Measurements from ENCODE around the gene SEZ6.

The SEZ6 gene

DNA sequence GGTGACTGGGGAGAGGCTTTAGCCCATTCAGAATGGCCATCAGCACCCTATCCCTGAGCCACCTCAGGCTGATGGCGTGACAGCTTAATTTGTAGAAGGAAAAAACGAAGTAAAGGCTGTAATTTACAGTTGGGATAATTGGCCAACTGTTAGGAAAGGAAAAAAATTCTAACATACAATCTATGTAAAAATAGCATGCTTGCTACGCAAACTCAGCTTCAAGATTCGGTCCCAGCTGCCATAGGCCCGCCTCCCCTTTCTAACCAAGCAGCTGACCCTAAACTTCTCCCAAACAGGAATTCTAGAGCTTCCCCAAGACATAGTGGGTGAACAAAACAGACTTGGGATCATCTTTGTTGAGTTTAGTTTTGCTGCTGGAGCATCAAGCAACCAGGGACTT, 4.9 kb downstream of the SEZ6 start:
- Histone ChIP-seq H3K4me1 (ENCODE audit: low read length) (no peaks in the 10 kb centered on the region), H3K27ac (ENCODE audit: low read length) (no peak overlapping the region), H3F3A (ENCODE audit: insufficient read depth, low read length) (no peaks in the 10 kb centered on the region), H3K27me3 (replicated peaks; ENCODE audit: insufficient read depth, low read length) (peaks cover 31% of the 10 kb centered on the region), H3K79me2 (ENCODE audit: low read length) (no peaks in the 10 kb centered on the region), H3K9me2 (replicated peaks; ENCODE audit: insufficient read depth, low read length) (no peaks in the 10 kb centered on the region), H3K4me2 (ENCODE audit: low read depth, low read length) (no peak overlapping the region), H3K9me3 (replicated peaks; ENCODE audit: insufficient read depth, low read length) (no peaks in the 10 kb centered on the region), H3K36me3 (replicated peaks; ENCODE audit: insufficient read depth, low read length) (no peaks in the 10 kb centered on the region), H2AFZ (ENCODE audit: low read length) (no peak overlapping the region), H3K4me3 (ENCODE audit: low read length) (no peak overlapping the region), H3K9ac (ENCODE audit: low read length) (no peak overlapping the region), H4K20me1 (ENCODE audit: insufficient read depth, low read length) (no peaks in the 10 kb centered on the region)
- no peak for TF ChIP-seq EZH2phosphoT487 (IDR thresholded peaks at IDR 0.05; ENCODE audit: low read length)
- TF ChIP-seq EZH2 (optimal IDR thresholded peaks at IDR 0.05; ENCODE audit: low read depth, low read length), result no peak
- TF ChIP-seq, protein P1, sequence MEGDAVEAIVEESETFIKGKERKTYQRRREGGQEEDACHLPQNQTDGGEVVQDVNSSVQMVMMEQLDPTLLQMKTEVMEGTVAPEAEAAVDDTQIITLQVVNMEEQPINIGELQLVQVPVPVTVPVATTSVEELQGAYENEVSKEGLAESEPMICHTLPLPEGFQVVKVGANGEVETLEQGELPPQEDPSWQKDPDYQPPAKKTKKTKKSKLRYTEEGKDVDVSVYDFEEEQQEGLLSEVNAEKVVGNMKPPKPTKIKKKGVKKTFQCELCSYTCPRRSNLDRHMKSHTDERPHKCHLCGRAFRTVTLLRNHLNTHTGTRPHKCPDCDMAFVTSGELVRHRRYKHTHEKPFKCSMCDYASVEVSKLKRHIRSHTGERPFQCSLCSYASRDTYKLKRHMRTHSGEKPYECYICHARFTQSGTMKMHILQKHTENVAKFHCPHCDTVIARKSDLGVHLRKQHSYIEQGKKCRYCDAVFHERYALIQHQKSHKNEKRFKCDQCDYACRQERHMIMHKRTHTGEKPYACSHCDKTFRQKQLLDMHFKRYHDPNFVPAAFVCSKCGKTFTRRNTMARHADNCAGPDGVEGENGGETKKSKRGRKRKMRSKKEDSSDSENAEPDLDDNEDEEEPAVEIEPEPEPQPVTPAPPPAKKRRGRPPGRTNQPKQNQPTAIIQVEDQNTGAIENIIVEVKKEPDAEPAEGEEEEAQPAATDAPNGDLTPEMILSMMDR (IDR thresholded peaks at IDR 0.05; ENCODE audit: low read length), result no peak
- no peak for DNase-seq

DNA sequence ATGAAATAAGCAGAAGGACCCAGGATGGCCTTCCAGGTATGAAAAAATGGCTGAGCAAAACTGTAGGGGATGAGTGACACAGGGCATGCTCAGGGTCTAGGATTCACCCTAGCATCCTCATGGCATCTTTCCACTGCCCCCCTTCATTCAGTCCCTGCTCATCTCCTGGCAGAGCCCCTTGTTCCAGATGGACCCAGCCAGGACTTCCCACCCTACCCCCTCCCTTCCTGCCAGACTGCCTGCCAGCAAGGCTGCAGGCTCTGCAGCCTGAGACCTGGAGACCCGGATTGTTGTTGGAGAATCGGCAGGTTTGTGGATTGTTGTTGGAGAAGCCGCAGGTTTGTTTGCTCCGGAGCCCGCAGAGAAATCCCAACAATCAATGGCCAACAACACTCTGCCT, 6.6 kb downstream of the SEZ6 start:
- Histone ChIP-seq H3K4me3 (ENCODE audit: low read length) (no peak overlapping the region), H3K4me2 (ENCODE audit: low read depth, low read length) (no peak overlapping the region), H3K27ac (ENCODE audit: low read length) (no peak overlapping the region), H3K36me3 (replicated peaks; ENCODE audit: insufficient read depth, low read length) (no peaks in the 10 kb centered on the region), H4K20me1 (ENCODE audit: insufficient read depth, low read length) (no peaks in the 10 kb centered on the region), H3K27me3 (replicated peaks; ENCODE audit: insufficient read depth, low read length) (peaks cover 21% of the 10 kb centered on the region), H3K9me2 (replicated peaks; ENCODE audit: insufficient read depth, low read length) (no peaks in the 10 kb centered on the region), H3K79me2 (ENCODE audit: low read length) (no peaks in the 10 kb centered on the region), H3K4me1 (ENCODE audit: low read length) (no peaks in the 10 kb centered on the region), H3K9ac (ENCODE audit: low read length) (no peak overlapping the region), H3K9me3 (replicated peaks; ENCODE audit: insufficient read depth, low read length) (no peaks in the 10 kb centered on the region), H3F3A (ENCODE audit: insufficient read depth, low read length) (no peaks in the 10 kb centered on the region), H2AFZ (ENCODE audit: low read length) (no peak overlapping the region)
- DNase-seq, result no peak
- TF ChIP-seq EZH2 (optimal IDR thresholded peaks at IDR 0.05; ENCODE audit: low read depth, low read length), result no peak
- TF ChIP-seq, protein P1 (IDR thresholded peaks at IDR 0.05; ENCODE audit: low read length), result no peak
- TF ChIP-seq EZH2phosphoT487 (IDR thresholded peaks at IDR 0.05; ENCODE audit: low read length), result no peak

DNA sequence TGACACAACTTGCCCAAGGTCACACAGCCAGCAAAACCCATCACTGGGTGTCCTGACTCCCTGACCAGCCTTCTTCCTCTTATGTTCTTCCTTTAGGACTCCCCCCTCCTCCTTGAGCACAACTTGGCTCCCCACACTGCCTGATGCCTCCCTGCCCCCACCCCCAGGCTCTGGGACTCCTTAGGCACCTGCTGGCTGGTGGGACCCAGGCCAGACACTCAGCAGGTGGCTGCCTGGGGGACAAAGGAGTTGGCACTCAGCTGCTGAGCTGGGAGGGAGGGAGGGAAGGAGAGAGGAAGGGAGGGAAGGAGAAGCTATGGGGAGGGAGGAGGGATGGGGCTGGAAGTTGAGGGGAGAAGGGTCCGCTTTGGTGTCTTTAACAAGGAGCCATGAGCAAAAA, 8.0 kb downstream of the SEZ6 start:
- Histone ChIP-seq H2AFZ (ENCODE audit: low read length) (no peak overlapping the region), H3K4me1 (ENCODE audit: low read length) (no peaks in the 10 kb centered on the region), H3K36me3 (replicated peaks; ENCODE audit: insufficient read depth, low read length) (no peaks in the 10 kb centered on the region), H3K9me3 (replicated peaks; ENCODE audit: insufficient read depth, low read length) (no peaks in the 10 kb centered on the region), H3K27me3 (replicated peaks; ENCODE audit: insufficient read depth, low read length) (peaks cover 7% of the 10 kb centered on the region; the same call in 1 of the 2 replicates), H3K4me3 (ENCODE audit: low read length) (no peak overlapping the region), H3K9ac (ENCODE audit: low read length) (no peak overlapping the region), H3K9me2 (replicated peaks; ENCODE audit: insufficient read depth, low read length) (no peaks in the 10 kb centered on the region), H3K27ac (ENCODE audit: low read length) (no peak overlapping the region), H4K20me1 (ENCODE audit: insufficient read depth, low read length) (no peaks in the 10 kb centered on the region), H3K4me2 (ENCODE audit: low read depth, low read length) (no peak overlapping the region), H3F3A (ENCODE audit: insufficient read depth, low read length) (no peaks in the 10 kb centered on the region), H3K79me2 (ENCODE audit: low read length) (no peaks in the 10 kb centered on the region)
- TF ChIP-seq EZH2 (optimal IDR thresholded peaks at IDR 0.05; ENCODE audit: low read depth, low read length), result no peak
- no peak for TF ChIP-seq EZH2phosphoT487 (IDR thresholded peaks at IDR 0.05; ENCODE audit: low read length)
- TF ChIP-seq, protein P1 (IDR thresholded peaks at IDR 0.05; ENCODE audit: low read length), result no peak
- no peak for DNase-seq

Measured in MM.1S (cell line).